GM23248 (cell line): ENCODE data around the gene SCNN1A. TPM values are rescaled to one million over a fixed set of nuclear protein-coding genes. Genes with fewer than 3 reads are reported as not detected.
"Not testable (repeated sequence)": the region's sequence is repeated elsewhere in the genome, so short reads cannot be mapped to it uniquely, and the experiment has no call there.

Source experiments
- DNase-seq: peaks from one replicate; pipeline ENCODE4 v3.0.0-alpha.2; 2015
- H2AFZ ChIP-seq: fragments of 200-600 bp; sonication (generic); 2 replicates; pipeline ENCODE4 v1.6.1; 2016; ENCODE audit warnings: antibody characterized with exemption
- H3F3A ChIP-seq: fragments of 200-600 bp; sonication (generic); 2 replicates; pipeline ENCODE4 v1.6.1; 2016; ENCODE audit warnings: mild to moderate bottlenecking, antibody characterized with exemption, mixed run types; ENCODE audit not compliant: insufficient read depth
- H3K27ac ChIP-seq: fragments of 200-600 bp; sonication (generic); 2 replicates; pipeline ENCODE4 v1.5.1; 2016; ENCODE audit warnings: mild to moderate bottlenecking
- H3K27me3 ChIP-seq: fragments of 200-600 bp; sonication (generic); replicated peaks from 2 replicates; pipeline ENCODE4 v1.6.1; 2016; ENCODE audit warnings: mild to moderate bottlenecking; ENCODE audit not compliant: insufficient read depth
- H3K36me3 ChIP-seq: fragments of 200-600 bp; sonication (generic); 2 replicates; pipeline ENCODE4 v1.6.1; 2016; ENCODE audit warnings: low read depth, mild to moderate bottlenecking
- H3K4me1 ChIP-seq: fragments of 200-600 bp; sonication (generic); 2 replicates; pipeline ENCODE4 v1.6.1; 2016; ENCODE audit warnings: mild to moderate bottlenecking; ENCODE audit not compliant: insufficient read depth
- H3K4me2 ChIP-seq: fragments of 200-600 bp; sonication (generic); one replicate; pipeline ENCODE4 v1.6.1; 2016; ENCODE audit warnings: mild to moderate bottlenecking; ENCODE audit not compliant: unreplicated experiment
- H3K4me3 ChIP-seq: fragments of 200-600 bp; sonication (generic); 2 replicates; pipeline ENCODE4 v1.5.1; 2016; ENCODE audit warnings: mild to moderate bottlenecking
- H3K79me2 ChIP-seq: fragments of 200-600 bp; sonication (generic); 2 replicates; pipeline ENCODE4 v1.6.1; 2016; ENCODE audit warnings: mild to moderate bottlenecking; ENCODE audit not compliant: insufficient read depth
- H3K9ac ChIP-seq: fragments of 200-600 bp; sonication (generic); 2 replicates; pipeline ENCODE4 v1.6.1; 2016; ENCODE audit warnings: mild to moderate bottlenecking
- H3K9me2 ChIP-seq: fragments of 200-600 bp; sonication (generic); 2 replicates; pipeline ENCODE4 v1.6.1; 2016; ENCODE audit warnings: mixed run types, mild to moderate bottlenecking, moderate library complexity; ENCODE audit not compliant: insufficient read depth
- H3K9me3 ChIP-seq: fragments of 200-600 bp; sonication (generic); one replicate; pipeline ENCODE4 v1.6.1; 2017; ENCODE audit warnings: low read depth
- H4K20me1 ChIP-seq: fragments of 200-600 bp; sonication (generic); 2 replicates; pipeline ENCODE4 v1.6.0; 2016; ENCODE audit not compliant: insufficient read depth
- EZH2 ChIP-seq: fragments of 200-600 bp; sonication (generic); IDR thresholded peaks from 2 replicates; pipeline ENCODE4 v1.6.1; 2018; ENCODE audit warnings: antibody characterized with exemption, mild to moderate bottlenecking; ENCODE audit not compliant: insufficient read depth, poor library complexity, severe bottlenecking
- EZH2phosphoT487 ChIP-seq: fragments of 200-600 bp; sonication (generic); IDR thresholded peaks from 2 replicates; pipeline ENCODE4 v1.6.1; 2018; ENCODE audit warnings: antibody characterized with exemption, moderate library complexity, mild to moderate bottlenecking, low read depth; ENCODE audit not compliant: insufficient read depth
- WGBS, 2 experiments: methylation state at CpG; one replicate each; pipeline ENCODE4 v1.1.6; 2015 to 2017; ENCODE audit warnings: low lambda C conversion rate in 2 of 2, low coverage in 1 of 2; ENCODE audit errors: missing lambda C conversion rate in 2 of 2; 5-methylcytosine and 5-hydroxymethylcytosine counted together
- in situ Hi-C: fragments of 300-500 bp; cut with MboI; formaldehyde crosslinking; loops from 2 replicates; pipeline ENCODE4 v1.15.0; 2020
- polyA plus RNA-seq: library from polyadenylated mRNA; unstranded; fragments of >200 nt; fragmentation: Nextera tagmentation; extraction: Ambion mirVana; gene quantifications from 2 replicates; pipeline ENCODE4 v1.2.1, GENCODE V29; 2016
- total RNA-seq: library from RNA; depleted of rRNA; stranded (reverse); fragments of >200 nt; shearing (Covaris generic); gene quantifications from 2 replicates; pipeline ENCODE4 v1.2.3, GENCODE V29; 2014

The SCNN1A gene
- total and polyA plus RNA-seq, 2 experiments from 2014 or later, result 0.59 to 0.76 TPM

DNA sequence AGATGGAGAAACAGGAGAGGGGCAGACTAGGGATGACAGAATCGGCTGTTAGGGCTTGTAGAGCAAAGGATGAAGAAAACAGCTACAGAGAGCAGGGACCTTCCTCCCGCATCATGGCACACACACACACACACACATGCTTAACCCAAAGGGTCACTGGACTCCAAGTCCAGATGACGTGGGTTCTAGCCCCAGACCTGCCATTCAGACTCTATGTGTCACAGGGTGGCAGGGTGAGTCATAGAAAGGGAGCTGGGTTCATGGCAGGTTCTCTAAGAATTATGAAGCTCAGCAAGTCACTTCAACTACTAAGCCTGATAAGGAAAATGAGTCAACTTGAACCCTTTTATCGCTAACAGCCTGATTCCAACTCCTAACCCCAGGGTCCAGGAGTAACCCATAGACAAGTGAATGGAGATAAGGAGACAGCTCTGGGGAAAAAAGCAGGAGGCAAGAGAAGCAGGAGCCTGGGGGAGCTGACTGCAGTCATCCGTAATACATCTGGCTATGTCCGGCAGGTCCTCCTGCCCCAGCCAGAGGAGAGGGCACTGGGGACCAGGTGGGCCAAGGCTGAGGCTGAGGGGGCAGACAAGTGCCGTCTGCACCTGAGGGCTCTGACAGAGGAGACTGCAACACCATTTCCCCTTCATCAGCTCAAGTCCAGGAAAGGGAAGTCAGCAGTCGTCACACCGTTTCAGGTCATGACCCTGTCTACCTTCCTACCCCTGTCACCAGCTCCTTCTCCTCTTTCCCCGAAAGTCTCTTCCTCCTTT lies 29.9 kb downstream of the SCNN1A start:
- H3K27me3 ChIP-seq, result no peaks in the 10 kb centered on the region
- H3K9me2 ChIP-seq, result no peaks in the 10 kb centered on the region
- WGBS, 2 experiments, result 60 to 64% methylated on average over 10 of the region's 10 CpGs
- no peaks in the 10 kb centered on the region for H3K9me3 ChIP-seq
- peak overlapping the region; percentile 43 for H3K27ac ChIP-seq
- H3K4me2 ChIP-seq, result peak overlapping the region; percentile 40
- TF ChIP-seq EZH2, result no peak
- H3K9ac ChIP-seq, result peak overlapping the region; percentile 35; the same call in 1 of the 2 replicates
- H3K79me2 ChIP-seq, result peaks cover 27% of the 10 kb centered on the region
- H2AFZ ChIP-seq, result no peak overlapping the region
- in situ Hi-C loops, result no loop called here
- H3K36me3 ChIP-seq, result no peaks in the 10 kb centered on the region
- peak; percentile 96 for DNase-seq
- H3K4me3 ChIP-seq, result no peak overlapping the region
- H4K20me1 ChIP-seq, result no peaks in the 10 kb centered on the region
- H3F3A ChIP-seq, result peaks cover 15% of the 10 kb centered on the region
- peaks cover 22% of the 10 kb centered on the region for H3K4me1 ChIP-seq

- peaks cover 40% of the 10 kb centered on the region for H3K79me2 ChIP-seq
Measured at GRCh38 chr12:6344101-6344660, 31.2 kb downstream of the SCNN1A start.

GRCh38 chr12:6343518-6343917 lies 31.8 kb downstream of the SCNN1A start:
- H4K20me1 ChIP-seq, result peaks cover 5% of the 10 kb centered on the region; the same call in 1 of the 2 replicates
- no peak overlapping the region for H3K4me2 ChIP-seq
- no peaks in the 10 kb centered on the region for H3K9me2 ChIP-seq
- WGBS, 2 experiments, result 29 to 33% methylated on average over 5 of the region's 5 CpGs
- H3F3A ChIP-seq, result peaks cover 33% of the 10 kb centered on the region
- peak overlapping the region; percentile 45 for H2AFZ ChIP-seq
- H3K27me3 ChIP-seq, result no peaks in the 10 kb centered on the region
- no peak overlapping the region for H3K4me3 ChIP-seq
- TF ChIP-seq EZH2 (no peak), EZH2phosphoT487 (no peak)
- H3K9ac ChIP-seq, result no peak overlapping the region
- H3K36me3 ChIP-seq, result no peaks in the 10 kb centered on the region
- peaks cover 30% of the 10 kb centered on the region for H3K4me1 ChIP-seq
- H3K27ac ChIP-seq, result 0 out of 2 replicates have a peak overlapping the region, but pooled peaks have one; percentile 8
- no peak for DNase-seq
- in situ Hi-C loops, result no loop called here
- H3K79me2 ChIP-seq, result peaks cover 47% of the 10 kb centered on the region
- no peaks in the 10 kb centered on the region for H3K9me3 ChIP-seq

More at GRCh38 chr12:6344101-6344660, 31.2 kb downstream of the SCNN1A start:
- H3K9ac ChIP-seq, H4K20me1 ChIP-seq, H2AFZ ChIP-seq, in situ Hi-C loops, H3K9me3 ChIP-seq, H3K36me3 ChIP-seq, H3K27me3 ChIP-seq, H3K9me2 ChIP-seq, DNase-seq, H3K27ac ChIP-seq, H3K4me2 ChIP-seq, H3K4me3 ChIP-seq: not testable (repeated sequence)
- WGBS, 2 experiments, result 96 to 97% methylated on average over 11 of the region's 11 CpGs
- Histone ChIP-seq H3K4me1 (peaks cover 23% of the 10 kb centered on the region), H3F3A (peaks cover 27% of the 10 kb centered on the region)

- no peaks in the 10 kb centered on the region for H3K27me3 ChIP-seq
- H3K9ac ChIP-seq, result peak overlapping the region; percentile 99
- no peaks in the 10 kb centered on the region for H3K9me3 ChIP-seq
- no peak for DNase-seq
- peak overlapping the region; percentile 69 for H2AFZ ChIP-seq
- H3K4me3 ChIP-seq, result peak overlapping the region; percentile 98
- in situ Hi-C loops, result no loop called here
- TF ChIP-seq EZH2, result no peak
- TF ChIP-seq EZH2phosphoT487, result no peak
- WGBS, 2 experiments, result 42 to 45% methylated on average over 7 of the region's 7 CpGs
- H3K9me2 ChIP-seq, result no peaks in the 10 kb centered on the region
- H3K4me2 ChIP-seq, result peak overlapping the region; percentile 97
- H3K27ac ChIP-seq, result peak overlapping the region; percentile 100
- peaks cover 45% of the 10 kb centered on the region for H3F3A ChIP-seq
- H4K20me1 ChIP-seq, result peaks cover 5% of the 10 kb centered on the region; the same call in 1 of the 2 replicates
- H3K79me2 ChIP-seq, result peaks cover 59% of the 10 kb centered on the region
- no peaks in the 10 kb centered on the region for H3K36me3 ChIP-seq
- peaks cover 42% of the 10 kb centered on the region for H3K4me1 ChIP-seq
Measured at GRCh38 chr12:6342140-6342889, 33.0 kb downstream of the SCNN1A start.
